Testis (tissue), 3 donors: ENCODE data around the gene BCAS3. TPM values are rescaled to one million over a fixed set of nuclear protein-coding genes. Genes with fewer than 3 reads are reported as not detected.

ENCODE experiments used
- DNase-seq: peaks from one replicate; pipeline ENCODE4 v3.0.0-alpha.2; 2019
- H3K27ac ChIP-seq, 2 donors: fragments of 200-600 bp; sonication (generic); one replicate each; pipeline ENCODE4 v1.5.1; 2019
- H3K27me3 ChIP-seq: fragments of 200-600 bp; sonication (generic); one replicate; pipeline ENCODE4 v1.5.1; 2019
- H3K36me3 ChIP-seq: fragments of 200-600 bp; sonication (generic); one replicate; pipeline ENCODE4 v1.5.1; 2017; ENCODE audit warnings: low read depth; ENCODE audit errors: missing control alignments
- H3K4me1 ChIP-seq: fragments of 200-600 bp; sonication (generic); one replicate; pipeline ENCODE4 v1.5.1; 2019
- H3K4me3 ChIP-seq, 2 donors: fragments of 200-600 bp; sonication (generic); one replicate each; pipeline ENCODE4 v1.5.1; 2017 to 2019
- H3K9me3 ChIP-seq: fragments of 200-600 bp; sonication (generic); one replicate; pipeline ENCODE4 v1.5.1; 2017
- POLR2A ChIP-seq: fragments of 450-650 bp; IDR thresholded peaks from one replicate; pipeline ENCODE4 v1.6.1; 2017; ENCODE audit warnings: antibody characterized with exemption, mild to moderate bottlenecking, moderate library complexity
- WGBS, 2 donors: methylation state at CpG; one replicate each; pipeline ENCODE4 v1.1.5; 2018; 5-methylcytosine and 5-hydroxymethylcytosine counted together
- intact Hi-C: fragments of 100-400 bp; cut with DNase I; formaldehyde crosslinking; loops from one replicate; pipeline ENCODE4 v1.15.1; 2023; ENCODE audit warnings: low total_unique reads
- polyA plus RNA-seq: library from polyadenylated mRNA; stranded (reverse); fragments of 350-450 nt; fragmentation: Illumina TruSeq; extraction: RNeasy Lipid Tissue Mini Kit (QIAGEN cat#74804); gene quantifications from one replicate; pipeline ENCODE4 v1.2.3, GENCODE V29; 2014; ENCODE audit warnings: low read depth, low replicate concordance; ENCODE audit not compliant: insufficient read depth
- total RNA-seq, 2 donors: library from RNA; depleted of rRNA; stranded (reverse); fragments of >200 nt; gene quantifications; one replicate each; pipeline ENCODE4 v1.2.3, GENCODE V29; 2016
- TF ChIP-seq, protein P1 (sequence below), 3 experiments: fragments of 450-650 bp in 2 of 3; fragments of 200-600 bp in 1 of 3; sonication (generic) in 1 of 3; IDR thresholded peaks; one replicate each; pipeline ENCODE4 v1.5.1; 2016 to 2019; ENCODE audit warnings: antibody characterized with exemption in 3 of 3, mild to moderate bottlenecking in 2 of 3, moderate library complexity in 1 of 3

Gene BCAS3
- total and polyA plus RNA-seq, 3 donors from 2014 or later = 54.8 to 96.7 (median 73.0) TPM

GRCh38 chr17:61404913-61405685 is 727.4 kb downstream of the BCAS3 start:
- no peak for DNase-seq

DNA sequence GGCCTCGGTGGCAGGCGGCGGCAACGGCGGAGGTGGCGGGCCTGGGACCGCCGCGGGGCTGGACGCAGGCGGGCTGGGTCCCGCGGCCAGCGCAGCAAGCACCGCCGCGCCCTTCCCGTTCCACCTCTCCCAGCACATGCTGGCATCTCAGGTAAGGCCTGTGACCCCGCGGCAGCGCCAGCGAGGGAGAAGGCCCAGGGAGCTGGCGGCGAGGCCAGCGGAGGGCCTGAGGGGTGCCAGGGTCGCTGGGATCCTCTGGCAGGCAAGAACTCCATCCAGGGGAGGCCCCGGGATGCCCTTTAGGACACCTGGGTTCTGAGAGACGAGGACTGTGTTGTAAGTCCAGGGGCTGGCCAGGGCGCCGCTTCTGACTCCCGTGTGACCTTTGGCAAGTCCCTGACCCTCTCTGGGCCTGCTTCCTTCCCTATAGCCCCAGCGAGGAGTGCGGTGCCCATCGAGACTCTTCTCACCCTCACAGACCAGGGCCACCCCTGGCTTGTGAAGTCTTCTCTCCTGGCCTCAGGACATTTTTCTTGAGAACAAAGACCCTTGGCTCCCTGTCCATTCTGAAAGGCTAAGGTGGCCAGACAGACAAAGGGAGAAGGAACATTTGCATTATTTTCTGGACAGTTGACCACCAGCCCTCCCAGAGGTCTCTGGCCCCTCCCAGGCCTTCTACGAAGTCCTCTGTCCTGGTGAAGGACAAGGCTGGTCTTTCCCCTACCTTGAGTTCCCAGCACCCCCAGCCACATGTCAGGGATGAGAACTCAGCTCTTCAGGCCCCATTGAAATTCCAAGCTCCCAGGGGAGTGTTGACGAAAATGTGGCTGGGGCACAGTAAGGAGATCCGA is 728.3 kb downstream of the BCAS3 start:
- Histone ChIP-seq H3K27ac (peak overlapping the region; percentile 94 to 95), H3K27me3 (no peaks in the 10 kb centered on the region), H3K9me3 (no peaks in the 10 kb centered on the region), H3K4me3 (peak overlapping the region; percentile 45 to 78), H3K4me1 (peaks cover 13% of the 10 kb centered on the region), H3K36me3 (no peaks in the 10 kb centered on the region)
- WGBS, 2 donors = 41 to 44% methylated on average over 11 to 37 of the region's 37 CpGs
- TF ChIP-seq, protein P1, sequence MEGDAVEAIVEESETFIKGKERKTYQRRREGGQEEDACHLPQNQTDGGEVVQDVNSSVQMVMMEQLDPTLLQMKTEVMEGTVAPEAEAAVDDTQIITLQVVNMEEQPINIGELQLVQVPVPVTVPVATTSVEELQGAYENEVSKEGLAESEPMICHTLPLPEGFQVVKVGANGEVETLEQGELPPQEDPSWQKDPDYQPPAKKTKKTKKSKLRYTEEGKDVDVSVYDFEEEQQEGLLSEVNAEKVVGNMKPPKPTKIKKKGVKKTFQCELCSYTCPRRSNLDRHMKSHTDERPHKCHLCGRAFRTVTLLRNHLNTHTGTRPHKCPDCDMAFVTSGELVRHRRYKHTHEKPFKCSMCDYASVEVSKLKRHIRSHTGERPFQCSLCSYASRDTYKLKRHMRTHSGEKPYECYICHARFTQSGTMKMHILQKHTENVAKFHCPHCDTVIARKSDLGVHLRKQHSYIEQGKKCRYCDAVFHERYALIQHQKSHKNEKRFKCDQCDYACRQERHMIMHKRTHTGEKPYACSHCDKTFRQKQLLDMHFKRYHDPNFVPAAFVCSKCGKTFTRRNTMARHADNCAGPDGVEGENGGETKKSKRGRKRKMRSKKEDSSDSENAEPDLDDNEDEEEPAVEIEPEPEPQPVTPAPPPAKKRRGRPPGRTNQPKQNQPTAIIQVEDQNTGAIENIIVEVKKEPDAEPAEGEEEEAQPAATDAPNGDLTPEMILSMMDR (IDR thresholded peaks at IDR 0.05) = no peak
- TF ChIP-seq POLR2A = no peak
- intact Hi-C loops = loop anchor here (10.0 kb wide), 1 partner anchor 151 kb away; no protein-coding TSS in a partner anchor
- DNase-seq = no peak

More at GRCh38 chr17:61404913-61405685, 727.4 kb downstream of the BCAS3 start:
- Histone ChIP-seq H3K27ac (peak overlapping the region; percentile 94 to 95), H3K36me3 (no peaks in the 10 kb centered on the region), H3K4me3 (peak overlapping the region; percentile 45 to 78), H3K9me3 (no peaks in the 10 kb centered on the region), H3K4me1 (peaks cover 13% of the 10 kb centered on the region), H3K27me3 (no peaks in the 10 kb centered on the region)
- no peak for TF ChIP-seq POLR2A
- TF ChIP-seq, protein P1 (IDR thresholded peaks at IDR 0.05) = no peak
- intact Hi-C loops = loop anchor here (10.0 kb wide), 1 partner anchor 150 kb away; no protein-coding TSS in a partner anchor
- WGBS, 2 donors = 28% methylated on average over 70 of the region's 71 CpGs; no CpG with 5 or more reads in 1 of the 2 donors

GRCh38 chr17:61406537-61406845 is 728.8 kb downstream of the BCAS3 start:
- intact Hi-C loops = loop anchor here (10.0 kb wide), 1 partner anchor 152 kb away; no protein-coding TSS in a partner anchor
- Histone ChIP-seq H3K27me3 (no peaks in the 10 kb centered on the region), H3K4me1 (peaks cover 17% of the 10 kb centered on the region)

GRCh38 chr17:61406971-61407911 is 729.6 kb downstream of the BCAS3 start:
- TF ChIP-seq POLR2A = no peak
- TF ChIP-seq, protein P1 (IDR thresholded peaks at IDR 0.05) = no peak
- H3K27me3 ChIP-seq = no peaks in the 10 kb centered on the region
- intact Hi-C loops = loop anchor here (10.0 kb wide), 1 partner anchor 152 kb away; no protein-coding TSS in a partner anchor
- no peak overlapping the region for H3K4me3 ChIP-seq
- no peaks in the 10 kb centered on the region for H3K9me3 ChIP-seq
- H3K27ac ChIP-seq = peak overlapping the region; percentile 68 to 95
- H3K36me3 ChIP-seq = no peaks in the 10 kb centered on the region
- H3K4me1 ChIP-seq = peaks cover 19% of the 10 kb centered on the region
- WGBS, 2 donors = 44 to 50% methylated on average over 6 to 8 of the region's 8 CpGs
- no peak for DNase-seq

More at GRCh38 chr17:61406537-61406845, 728.8 kb downstream of the BCAS3 start:
- WGBS, 2 donors = 40 to 65% methylated on average over 1 of the region's 1 CpG
- TF ChIP-seq POLR2A = no peak
- TF ChIP-seq, protein P1 (IDR thresholded peaks at IDR 0.05) = no peak
- Histone ChIP-seq H3K9me3 (no peaks in the 10 kb centered on the region), H3K36me3 (no peaks in the 10 kb centered on the region), H3K4me3 (no peak overlapping the region), H3K27ac (peak overlapping the region; percentile 94 to 95)
- DNase-seq = no peak
